ENCODE results near the gene ZNF638. TPM values are rescaled to one million over a fixed set of nuclear protein-coding genes. Genes with fewer than 3 reads are reported as not detected.
"Not testable (repeated sequence)": the region's sequence is repeated elsewhere in the genome, so short reads cannot be mapped to it uniquely, and the experiment has no call there.

ZNF638 gene
- total RNA-seq, 4 donors from 2014 or later, result 94.9 to 114 (median 109) TPM

DNA sequence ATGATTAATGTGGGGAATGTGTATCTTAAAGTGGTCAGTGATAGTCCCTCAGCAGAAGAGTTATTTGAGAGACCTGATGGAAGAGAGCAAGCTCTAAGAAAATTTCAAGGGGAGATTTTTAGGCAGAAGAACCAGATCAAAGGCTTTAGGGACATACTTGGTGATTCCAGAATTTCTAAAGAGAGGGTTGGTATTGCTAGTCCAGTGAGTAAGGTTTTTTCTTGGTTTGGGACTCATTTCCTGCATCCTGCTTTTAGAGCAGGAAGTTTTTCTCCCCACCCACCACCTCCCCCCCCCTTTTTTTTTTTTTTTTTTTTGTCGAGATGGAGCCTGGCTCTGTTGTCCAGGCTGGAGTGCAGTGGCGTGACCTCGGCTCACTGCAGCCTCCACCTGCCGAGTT lies 79.1 kb downstream of the ZNF638 start:
- DNase-seq (ENCODE audit: low spot score in 2 of 2), result no peak
- TF ChIP-seq, protein P1, sequence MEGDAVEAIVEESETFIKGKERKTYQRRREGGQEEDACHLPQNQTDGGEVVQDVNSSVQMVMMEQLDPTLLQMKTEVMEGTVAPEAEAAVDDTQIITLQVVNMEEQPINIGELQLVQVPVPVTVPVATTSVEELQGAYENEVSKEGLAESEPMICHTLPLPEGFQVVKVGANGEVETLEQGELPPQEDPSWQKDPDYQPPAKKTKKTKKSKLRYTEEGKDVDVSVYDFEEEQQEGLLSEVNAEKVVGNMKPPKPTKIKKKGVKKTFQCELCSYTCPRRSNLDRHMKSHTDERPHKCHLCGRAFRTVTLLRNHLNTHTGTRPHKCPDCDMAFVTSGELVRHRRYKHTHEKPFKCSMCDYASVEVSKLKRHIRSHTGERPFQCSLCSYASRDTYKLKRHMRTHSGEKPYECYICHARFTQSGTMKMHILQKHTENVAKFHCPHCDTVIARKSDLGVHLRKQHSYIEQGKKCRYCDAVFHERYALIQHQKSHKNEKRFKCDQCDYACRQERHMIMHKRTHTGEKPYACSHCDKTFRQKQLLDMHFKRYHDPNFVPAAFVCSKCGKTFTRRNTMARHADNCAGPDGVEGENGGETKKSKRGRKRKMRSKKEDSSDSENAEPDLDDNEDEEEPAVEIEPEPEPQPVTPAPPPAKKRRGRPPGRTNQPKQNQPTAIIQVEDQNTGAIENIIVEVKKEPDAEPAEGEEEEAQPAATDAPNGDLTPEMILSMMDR (IDR thresholded peaks at IDR 0.05), result no peak
- no peak for TF ChIP-seq POLR2A (IDR thresholded peaks at IDR 0.05)
- 83 to 90% methylated on average over 4 of the region's 4 CpGs for WGBS, 2 donors
- no peak overlapping the region for H3K4me3 ChIP-seq (ENCODE audit: low read depth, poor library complexity, severe bottlenecking)
- intact Hi-C loops (cut with DNase I; ENCODE audit: low total_unique reads), result no loop called here

DNA sequence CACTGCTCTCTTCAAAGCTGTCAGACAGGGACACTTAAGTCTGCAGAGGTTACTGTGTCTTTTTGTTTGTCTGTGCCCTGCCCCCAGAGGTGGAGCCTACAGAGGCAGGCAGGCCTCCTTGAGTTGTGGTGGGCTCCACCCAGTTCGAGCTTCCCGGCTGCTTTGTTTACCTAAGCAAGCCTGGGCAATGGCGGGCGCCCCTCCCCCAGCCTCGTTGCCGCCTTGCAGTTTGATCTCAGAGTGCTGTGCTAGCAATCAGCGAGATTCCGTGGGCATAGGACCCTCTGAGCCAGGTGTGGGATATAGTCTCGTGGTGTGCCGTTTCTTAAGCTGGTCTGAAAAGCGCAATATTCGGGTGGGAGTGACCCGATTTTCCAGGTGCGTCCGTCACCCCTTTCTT lies 85.3 kb downstream of the ZNF638 start:
- H3K4me3 ChIP-seq (ENCODE audit: low read depth, poor library complexity, severe bottlenecking); DNase-seq (ENCODE audit: low spot score in 2 of 2); intact Hi-C loops (cut with DNase I; ENCODE audit: low total_unique reads): not testable (repeated sequence)
- WGBS, 2 donors, result no CpG with 5 or more reads among the region's 15 CpGs

DNA sequence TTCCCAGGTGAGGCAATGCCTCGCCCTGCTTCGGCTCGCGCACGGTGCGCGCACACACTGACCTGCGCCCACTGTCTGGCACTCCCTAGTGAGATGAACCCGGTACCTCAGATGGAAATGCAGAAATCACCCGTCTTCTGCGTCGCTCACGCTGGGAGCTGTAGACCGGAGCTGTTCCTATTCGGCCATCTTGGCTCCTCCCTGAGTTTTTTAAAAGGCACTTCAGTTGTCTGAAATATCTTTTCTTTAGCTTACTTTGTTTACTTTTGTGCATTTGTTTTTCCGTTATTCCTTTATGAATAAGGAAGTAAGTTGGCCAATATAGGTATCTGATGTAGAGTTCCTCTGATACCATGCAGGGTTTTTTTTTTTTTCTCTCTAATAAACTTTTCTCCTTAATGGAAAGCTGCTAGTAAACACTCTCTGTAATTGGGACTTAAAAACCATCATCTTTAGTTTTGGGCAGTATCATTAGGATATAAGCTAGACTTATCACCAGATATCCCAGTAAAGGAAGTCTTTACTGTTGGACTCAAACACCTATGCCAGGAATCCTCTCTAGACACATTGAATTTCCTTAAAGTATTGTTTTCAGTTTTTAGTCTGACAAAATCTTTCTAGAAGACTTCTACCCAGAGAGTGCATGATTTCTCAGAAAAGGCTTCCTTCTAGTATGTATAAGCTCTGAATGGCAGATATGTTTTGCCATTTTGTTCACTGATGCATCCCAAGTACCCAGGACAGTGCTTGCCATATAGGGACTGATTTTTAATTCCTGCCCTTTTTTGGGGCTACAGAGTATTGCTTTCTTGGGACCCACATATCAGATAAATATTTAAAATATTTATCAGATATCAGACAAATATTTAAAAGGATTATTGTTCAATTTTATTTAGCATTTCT lies 86.0 kb downstream of the ZNF638 start:
- no peak for TF ChIP-seq POLR2A (IDR thresholded peaks at IDR 0.05)
- TF ChIP-seq, protein P1 (IDR thresholded peaks at IDR 0.05), result no peak
- no peak overlapping the region for H3K4me3 ChIP-seq (ENCODE audit: low read depth, poor library complexity, severe bottlenecking)
- intact Hi-C loops (cut with DNase I; ENCODE audit: low total_unique reads), result no loop called here
- DNase-seq (ENCODE audit: low spot score in 2 of 2), result no peak
- WGBS, 2 donors, result 22 to 37% methylated on average over 8 of the region's 16 CpGs

DNA sequence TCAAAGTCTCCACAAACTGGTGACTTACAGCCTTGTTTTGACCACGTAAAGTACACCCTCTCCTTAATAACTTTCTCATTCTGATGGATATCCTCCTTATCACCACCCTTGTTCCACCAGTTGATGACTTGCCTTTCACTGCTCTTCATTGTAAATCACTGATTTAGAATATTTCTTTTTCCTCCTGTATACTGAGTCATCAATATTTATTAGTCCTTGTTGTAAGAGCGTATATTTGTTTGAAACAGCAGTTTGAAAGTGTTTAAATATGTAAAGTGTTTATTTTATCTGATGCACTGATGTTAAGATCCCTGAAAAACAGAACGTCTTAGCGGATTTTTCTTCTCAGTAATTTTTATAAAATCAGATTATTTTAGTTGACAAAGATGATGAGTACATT lies 87.6 kb downstream of the ZNF638 start:
- intact Hi-C loops (cut with DNase I; ENCODE audit: low total_unique reads), result no loop called here
- TF ChIP-seq, protein P1 (IDR thresholded peaks at IDR 0.05), result no peak
- no peak for TF ChIP-seq POLR2A (IDR thresholded peaks at IDR 0.05)
- 89 to 91% methylated on average over 4 of the region's 4 CpGs for WGBS, 2 donors
- H3K4me3 ChIP-seq (ENCODE audit: low read depth, poor library complexity, severe bottlenecking), result no peak overlapping the region
- no peak for DNase-seq (ENCODE audit: low spot score in 2 of 2)

DNA sequence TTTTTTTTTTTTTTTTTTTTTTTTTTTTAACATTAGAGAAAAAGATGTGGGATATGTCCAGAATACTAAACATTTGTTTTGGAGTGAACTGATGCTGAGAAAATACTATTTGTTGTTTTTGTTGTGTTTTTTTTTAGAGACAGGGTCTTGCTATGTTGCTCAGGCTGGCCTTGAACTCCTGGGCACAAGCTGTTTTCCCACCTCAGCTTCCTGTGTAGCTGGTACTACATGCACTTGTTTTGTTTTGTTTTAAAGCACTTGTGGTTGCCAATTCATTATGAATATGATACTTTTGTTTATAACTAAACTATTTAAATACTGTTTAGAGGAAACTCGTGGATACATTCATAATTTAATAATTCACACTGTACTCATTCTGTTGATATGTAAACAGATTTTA lies 88.4 kb downstream of the ZNF638 start:
- TF ChIP-seq, protein P1 (IDR thresholded peaks at IDR 0.05), result no peak
- no peak for TF ChIP-seq POLR2A (IDR thresholded peaks at IDR 0.05)
- intact Hi-C loops (cut with DNase I; ENCODE audit: low total_unique reads), result no loop called here
- WGBS, 2 donors, result 74 to 85% methylated on average over 1 of the region's 1 CpG
- DNase-seq (ENCODE audit: low spot score in 2 of 2), result no peak
- no peak overlapping the region for H3K4me3 ChIP-seq (ENCODE audit: low read depth, poor library complexity, severe bottlenecking)

DNA sequence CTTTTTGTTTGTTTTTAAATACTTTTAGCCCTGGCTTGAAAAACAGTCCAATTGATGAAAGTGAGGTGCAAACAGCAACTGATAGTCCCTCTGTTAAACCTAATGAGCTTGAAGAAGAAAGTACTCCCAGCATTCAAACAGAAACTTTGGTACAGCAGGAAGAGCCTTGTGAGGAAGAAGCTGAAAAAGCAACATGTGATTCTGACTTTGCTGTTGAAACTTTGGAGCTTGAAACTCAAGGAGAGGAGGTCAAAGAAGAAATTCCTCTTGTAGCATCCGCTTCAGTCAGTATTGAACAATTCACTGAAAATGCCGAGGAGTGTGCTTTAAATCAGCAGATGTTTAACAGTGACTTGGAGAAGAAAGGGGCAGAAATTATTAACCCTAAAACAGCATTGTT lies 91.2 kb downstream of the ZNF638 start:
- no peak overlapping the region for H3K4me3 ChIP-seq (ENCODE audit: low read depth, poor library complexity, severe bottlenecking)
- TF ChIP-seq, protein P1 (IDR thresholded peaks at IDR 0.05), result no peak
- no peak for TF ChIP-seq POLR2A (IDR thresholded peaks at IDR 0.05)
- 83 to 85% methylated on average over 2 of the region's 2 CpGs for WGBS, 2 donors
- intact Hi-C loops (cut with DNase I; ENCODE audit: low total_unique reads), result no loop called here
- no peak for DNase-seq (ENCODE audit: low spot score in 2 of 2)
